GM12875 (cell line): ENCODE data around the gene MRC1.

Source experiments
- H3K4me3 ChIP-seq: one replicate; pipeline ENCODE4 v1.5.1; 2011; ENCODE audit warnings: low read depth, low read length, control low read depth
- CTCF ChIP-seq: IDR thresholded peaks from 2 replicates; pipeline ENCODE4 v1.5.1; 2011; ENCODE audit warnings: low read depth, mild to moderate bottlenecking, control low read depth, inconsistent platforms, low read length, moderate library complexity, borderline replicate concordance; ENCODE audit not compliant: insufficient read depth

The MRC1 gene

DNA sequence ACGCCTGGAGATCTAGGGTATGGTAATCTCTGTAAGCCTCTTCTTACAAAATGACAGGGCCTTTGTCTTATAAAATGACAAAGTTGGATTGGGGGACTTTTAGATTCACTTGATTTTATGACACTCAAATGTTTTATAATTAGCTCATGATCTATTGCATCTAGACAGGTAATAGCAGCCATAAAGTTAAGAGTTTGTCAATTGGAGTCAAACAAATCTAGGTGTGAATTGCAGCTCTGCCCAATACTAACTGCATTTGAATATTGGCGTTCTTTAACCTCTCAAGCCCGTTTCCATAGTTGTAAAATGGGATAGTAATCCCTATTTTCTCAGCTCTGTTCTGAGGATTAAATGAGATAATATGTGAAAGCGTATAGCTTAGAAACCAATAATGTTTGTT lies 14.1 kb upstream of the MRC1 start:
- no peak overlapping the region for H3K4me3 ChIP-seq
- TF ChIP-seq CTCF: no peak

DNA sequence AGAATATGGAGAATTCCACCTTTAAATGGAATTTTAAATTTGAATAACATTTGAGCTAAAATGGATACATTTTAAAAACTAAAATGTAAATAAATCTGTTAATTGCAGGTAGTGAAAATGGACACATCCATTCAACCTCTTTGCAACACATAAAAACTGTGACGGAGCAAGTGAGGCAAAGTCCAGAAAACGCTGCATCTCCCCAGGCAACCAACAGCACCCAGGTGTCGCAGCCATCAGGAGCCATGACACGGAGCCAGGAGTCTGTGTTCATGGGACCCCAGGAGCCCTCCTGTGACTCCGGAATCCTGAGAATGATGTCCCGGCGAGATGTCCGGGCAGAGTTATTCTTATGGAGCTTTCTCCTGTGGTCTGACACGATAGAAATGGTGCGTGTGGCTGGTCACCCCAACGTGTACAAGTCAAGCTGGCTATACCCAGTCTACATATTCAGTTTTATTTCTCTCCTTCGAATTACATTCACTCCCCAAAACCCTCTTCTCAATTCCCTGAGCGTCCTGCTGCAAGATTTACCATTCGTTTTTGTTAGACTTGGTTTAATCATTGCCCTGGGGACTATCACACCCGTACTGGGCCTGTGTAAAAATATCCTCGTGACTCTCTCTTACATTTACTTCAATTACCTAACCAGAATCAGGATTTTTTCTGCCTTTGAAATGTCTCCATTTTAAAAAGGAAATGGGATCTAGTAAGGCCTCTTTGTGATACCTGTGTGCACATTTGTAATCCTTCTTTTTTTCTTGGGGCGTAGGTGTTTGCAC lies 13.1 kb upstream of the MRC1 start:
- TF ChIP-seq CTCF: no peak

DNA sequence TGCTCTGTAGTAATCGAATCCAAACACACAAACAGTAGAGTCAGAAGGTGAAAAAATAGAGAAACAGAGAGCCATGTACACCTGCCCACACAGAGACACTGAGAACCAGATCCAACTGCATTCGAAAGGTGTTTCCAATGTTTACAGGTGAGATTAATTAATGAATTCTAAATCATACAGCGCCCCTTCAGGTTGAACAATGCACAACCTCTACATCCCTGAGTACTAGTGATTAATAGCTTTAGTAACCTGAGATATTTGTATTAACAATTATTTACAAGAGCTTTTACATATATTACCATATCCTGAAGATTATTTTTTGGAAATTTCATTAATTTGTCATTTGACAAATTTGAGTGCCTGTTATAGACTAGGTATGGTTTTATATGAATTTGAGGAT lies 7.6 kb upstream of the MRC1 start:
- no peak overlapping the region for H3K4me3 ChIP-seq
- no peak; the same call in 1 of the 2 replicates for TF ChIP-seq CTCF

More for the DNA sequence above, 13.1 kb upstream of the MRC1 start:
- no peak overlapping the region for H3K4me3 ChIP-seq

GRCh38 chr10:17802350-17802749 lies 6.8 kb upstream of the MRC1 start:
- TF ChIP-seq CTCF: no peak
- no peak overlapping the region for H3K4me3 ChIP-seq

GRCh38 chr10:17802976-17803375 lies 6.2 kb upstream of the MRC1 start:
- no peak overlapping the region for H3K4me3 ChIP-seq
- no peak for TF ChIP-seq CTCF

GRCh38 chr10:17805330-17805729 lies 3.8 kb upstream of the MRC1 start:
- TF ChIP-seq CTCF: no peak
- H3K4me3 ChIP-seq: no peak overlapping the region

- H3K4me3 ChIP-seq: no peak overlapping the region
These were observed 3.1 kb upstream of the MRC1 start for GRCh38 chr10:17805921-17806577.

More at GRCh38 chr10:17805921-17806577, 3.1 kb upstream of the MRC1 start:
- TF ChIP-seq CTCF: 0 out of 2 replicates have a peak, but pooled peaks have one; percentile 19
